ENCODE data around the gene ARVCF.

The ARVCF gene

GRCh38 chr22:20044495-20045151 is 28.0 kb upstream of the ARVCF start:
- Histone ChIP-seq H3F3A (ENCODE audit: control insufficient read depth, insufficient read depth) (no peaks in the 10 kb centered on the region), H3K36me3 (ENCODE audit: control insufficient read depth, low read length) (peaks cover 15% of the 10 kb centered on the region; the same call in 1 of the 2 replicates), H3K27me3 (ENCODE audit: control insufficient read depth, low read length) (no peaks in the 10 kb centered on the region), H3K4me3 (ENCODE audit: low read length) (no peak overlapping the region), H4K20me1 (ENCODE audit: control insufficient read depth, insufficient read depth, low read depth, low read length) (no peaks in the 10 kb centered on the region), H3K9me3 (ENCODE audit: control insufficient read depth, insufficient read depth, low read length) (no peaks in the 10 kb centered on the region), H3K4me2 (ENCODE audit: low read length) (no peak overlapping the region), H3K4me1 (ENCODE audit: control insufficient read depth, low read length) (no peaks in the 10 kb centered on the region), H3K27ac (ENCODE audit: low read depth, low read length) (no peak overlapping the region), H3K79me2 (ENCODE audit: control insufficient read depth, low read length) (no peaks in the 10 kb centered on the region), H3K9me2 (replicated peaks; ENCODE audit: control insufficient read depth, low read length) (no peaks in the 10 kb centered on the region)
- TF ChIP-seq, protein P1, sequence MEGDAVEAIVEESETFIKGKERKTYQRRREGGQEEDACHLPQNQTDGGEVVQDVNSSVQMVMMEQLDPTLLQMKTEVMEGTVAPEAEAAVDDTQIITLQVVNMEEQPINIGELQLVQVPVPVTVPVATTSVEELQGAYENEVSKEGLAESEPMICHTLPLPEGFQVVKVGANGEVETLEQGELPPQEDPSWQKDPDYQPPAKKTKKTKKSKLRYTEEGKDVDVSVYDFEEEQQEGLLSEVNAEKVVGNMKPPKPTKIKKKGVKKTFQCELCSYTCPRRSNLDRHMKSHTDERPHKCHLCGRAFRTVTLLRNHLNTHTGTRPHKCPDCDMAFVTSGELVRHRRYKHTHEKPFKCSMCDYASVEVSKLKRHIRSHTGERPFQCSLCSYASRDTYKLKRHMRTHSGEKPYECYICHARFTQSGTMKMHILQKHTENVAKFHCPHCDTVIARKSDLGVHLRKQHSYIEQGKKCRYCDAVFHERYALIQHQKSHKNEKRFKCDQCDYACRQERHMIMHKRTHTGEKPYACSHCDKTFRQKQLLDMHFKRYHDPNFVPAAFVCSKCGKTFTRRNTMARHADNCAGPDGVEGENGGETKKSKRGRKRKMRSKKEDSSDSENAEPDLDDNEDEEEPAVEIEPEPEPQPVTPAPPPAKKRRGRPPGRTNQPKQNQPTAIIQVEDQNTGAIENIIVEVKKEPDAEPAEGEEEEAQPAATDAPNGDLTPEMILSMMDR (IDR thresholded peaks at IDR 0.05; ENCODE audit: low read depth, low read length, poor library complexity, severe bottlenecking): no peak
- no peak for TF ChIP-seq EZH2phosphoT487 (IDR thresholded peaks at IDR 0.05; ENCODE audit: borderline replicate concordance, low read length)

DNA sequence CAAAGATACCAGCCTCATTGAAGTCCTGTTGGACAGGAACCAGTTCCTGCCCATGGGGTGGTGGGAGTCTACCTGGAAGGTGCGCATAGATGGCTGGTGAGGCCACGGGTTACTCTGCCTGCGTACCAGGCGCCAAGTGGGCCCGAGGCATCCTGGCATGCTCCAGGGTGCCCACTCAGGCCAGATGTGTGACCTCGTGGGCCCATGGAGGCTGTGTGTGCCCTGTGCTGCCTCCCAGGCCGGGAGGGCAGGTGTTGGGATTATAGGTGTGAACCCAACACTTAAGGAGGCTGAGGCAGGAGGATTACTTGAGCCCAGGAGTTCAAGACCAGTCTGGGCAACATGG is 27.3 kb upstream of the ARVCF start:
- H4K20me1 ChIP-seq (ENCODE audit: control insufficient read depth, insufficient read depth, low read depth, low read length): no peaks in the 10 kb centered on the region
- no peaks in the 10 kb centered on the region for H3K27me3 ChIP-seq (ENCODE audit: control insufficient read depth, low read length)
- no peak overlapping the region for H3K27ac ChIP-seq (ENCODE audit: low read depth, low read length)
- H3K9me3 ChIP-seq (ENCODE audit: control insufficient read depth, insufficient read depth, low read length): no peaks in the 10 kb centered on the region
- H3K4me1 ChIP-seq (ENCODE audit: control insufficient read depth, low read length): no peaks in the 10 kb centered on the region
- no peaks in the 10 kb centered on the region for H3F3A ChIP-seq (ENCODE audit: control insufficient read depth, insufficient read depth)
- no peaks in the 10 kb centered on the region for H3K79me2 ChIP-seq (ENCODE audit: control insufficient read depth, low read length)
- H3K4me3 ChIP-seq (ENCODE audit: low read length): no peak overlapping the region
- H3K36me3 ChIP-seq (ENCODE audit: control insufficient read depth, low read length): peaks cover 15% of the 10 kb centered on the region; the same call in 1 of the 2 replicates
- H3K4me2 ChIP-seq (ENCODE audit: low read length): no peak overlapping the region
- H3K9me2 ChIP-seq (replicated peaks; ENCODE audit: control insufficient read depth, low read length): no peaks in the 10 kb centered on the region
- TF ChIP-seq EZH2phosphoT487 (IDR thresholded peaks at IDR 0.05; ENCODE audit: borderline replicate concordance, low read length): no peak
- TF ChIP-seq, protein P1 (IDR thresholded peaks at IDR 0.05; ENCODE audit: low read depth, low read length, poor library complexity, severe bottlenecking): no peak

DNA sequence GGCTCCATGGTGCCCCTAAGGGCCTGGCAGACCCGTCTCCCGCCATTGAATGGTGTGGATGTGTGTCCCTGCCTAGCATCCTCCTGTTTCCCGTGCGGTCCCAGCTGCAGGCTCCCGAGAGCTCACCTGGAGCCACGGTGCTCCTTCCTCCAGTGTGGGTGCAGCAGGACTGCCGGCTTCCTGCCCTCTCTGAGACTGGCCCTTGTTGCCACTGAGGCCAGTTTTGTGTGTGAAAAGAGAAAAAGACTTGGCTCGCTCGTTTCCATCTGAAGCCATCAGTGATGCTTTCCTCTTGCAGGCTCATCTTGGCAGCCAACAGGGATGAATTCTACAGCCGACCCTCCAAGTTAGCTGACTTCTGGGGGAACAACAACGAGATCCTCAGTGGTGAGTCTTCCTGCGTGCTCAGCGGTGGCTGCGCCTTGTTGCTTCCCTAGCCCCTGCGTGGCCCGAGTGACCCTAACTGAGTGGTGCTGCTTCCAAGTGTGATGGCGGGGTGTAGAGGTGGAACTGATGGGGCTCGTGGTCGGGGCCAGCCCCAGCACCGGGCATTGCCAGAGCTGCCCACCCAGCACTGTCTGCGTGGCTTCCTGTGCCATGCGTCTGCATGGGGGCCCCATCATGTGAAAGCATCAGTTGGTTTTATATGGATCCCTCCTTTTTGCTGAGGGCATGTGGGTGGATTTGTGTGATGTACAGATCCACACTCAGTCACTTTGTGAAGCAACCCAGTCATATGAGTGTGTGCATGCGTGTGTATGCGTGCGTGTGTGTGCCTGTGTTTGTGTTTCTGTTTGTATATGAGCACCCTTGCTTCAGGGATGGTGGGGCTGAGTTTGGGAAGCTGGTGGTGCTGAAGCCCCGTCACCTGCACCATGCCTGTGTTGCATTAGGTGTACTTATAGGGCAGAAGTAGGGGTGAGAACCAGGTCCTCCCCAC is 26.7 kb upstream of the ARVCF start:
- Histone ChIP-seq H3F3A (ENCODE audit: control insufficient read depth, insufficient read depth) (no peaks in the 10 kb centered on the region), H3K36me3 (ENCODE audit: control insufficient read depth, low read length) (peaks cover 17% of the 10 kb centered on the region; the same call in 1 of the 2 replicates), H3K4me2 (ENCODE audit: low read length) (no peak overlapping the region), H3K27ac (ENCODE audit: low read depth, low read length) (no peak overlapping the region), H3K4me3 (ENCODE audit: low read length) (no peak overlapping the region), H3K4me1 (ENCODE audit: control insufficient read depth, low read length) (peaks cover 1% of the 10 kb centered on the region; the same call in 1 of the 2 replicates), H3K27me3 (ENCODE audit: control insufficient read depth, low read length) (no peaks in the 10 kb centered on the region), H3K9me2 (replicated peaks; ENCODE audit: control insufficient read depth, low read length) (no peaks in the 10 kb centered on the region), H4K20me1 (ENCODE audit: control insufficient read depth, insufficient read depth, low read depth, low read length) (no peaks in the 10 kb centered on the region), H3K9me3 (ENCODE audit: control insufficient read depth, insufficient read depth, low read length) (no peaks in the 10 kb centered on the region), H3K79me2 (ENCODE audit: control insufficient read depth, low read length) (no peaks in the 10 kb centered on the region)
- TF ChIP-seq, protein P1 (IDR thresholded peaks at IDR 0.05; ENCODE audit: low read depth, low read length, poor library complexity, severe bottlenecking): no peak
- no peak for TF ChIP-seq EZH2phosphoT487 (IDR thresholded peaks at IDR 0.05; ENCODE audit: borderline replicate concordance, low read length)
